Upper lobe of left lung (tissue), 6 donors: ENCODE measurements around the gene PEX14. TPM values are rescaled to one million over a fixed set of nuclear protein-coding genes. Genes with fewer than 3 reads are reported as not detected.

ENCODE experiments used
- ATAC-seq, 2 donors: fragments of 200-7000 bp; cut with Tn5 transposase; one replicate each; pipeline ENCODE4 v1.9.1; 2022; ENCODE audit warnings: mild to moderate bottlenecking in 2 of 2, moderate library complexity in 2 of 2; ENCODE audit not compliant: low FRiP score in 2 of 2
- DNase-seq, 2 donors: peaks; one replicate each; pipeline ENCODE4 v3.0.0-alpha.2; 2019 to 2020
- H3K27ac ChIP-seq, 4 donors: fragments of 200-600 bp; sonication (generic); one replicate each; pipeline ENCODE4 v1.5.1; 2016 to 2019
- H3K27me3 ChIP-seq, 4 donors: fragments of 200-600 bp; sonication (generic); one replicate each; pipeline ENCODE4 v1.5.1; 2017 to 2019
- H3K36me3 ChIP-seq, 4 donors: fragments of 200-600 bp; sonication (generic); one replicate each; pipeline ENCODE4 v1.5.1; 2016 to 2019
- H3K4me1 ChIP-seq, 4 donors: fragments of 200-600 bp; sonication (generic); one replicate each; pipeline ENCODE4 v1.5.1; 2018 to 2019
- H3K4me3 ChIP-seq, 4 donors: fragments of 200-600 bp; sonication (generic); one replicate each; pipeline ENCODE4 v1.5.1; 2017 to 2019; ENCODE audit warnings: mild to moderate bottlenecking in 2 of 4, moderate library complexity in 1 of 4
- H3K9me3 ChIP-seq, 4 donors: fragments of 200-600 bp; sonication (generic); one replicate each; pipeline ENCODE4 v1.5.1; 2018 to 2019
- EP300 ChIP-seq, 4 donors: sonication (generic); formaldehyde crosslinking; IDR thresholded peaks; one replicate each; pipeline ENCODE4 v1.5.1; 2017; ENCODE audit warnings: antibody characterized with exemption in 4 of 4, control low read depth in 2 of 4
- POLR2A ChIP-seq, 4 donors: fragments of 450-650 bp; IDR thresholded peaks; one replicate each; pipeline ENCODE4 v1.5.1; 2016 to 2017; ENCODE audit warnings: antibody characterized with exemption in 4 of 4, mild to moderate bottlenecking in 2 of 4
- POLR2AphosphoS5 ChIP-seq, 2 donors: sonication (generic); formaldehyde crosslinking; IDR thresholded peaks; one replicate each; pipeline ENCODE4 v1.5.1; 2017; ENCODE audit warnings: antibody characterized with exemption in 2 of 2
- WGBS, 2 donors: methylation state at CpG; one replicate each; pipeline ENCODE4 v1.1.5; 2017 to 2018; 5-methylcytosine and 5-hydroxymethylcytosine counted together
- total RNA-seq, 6 donors: library from RNA; depleted of rRNA in 4 of 6; stranded (reverse); fragments of >200 nt in 4 of 6; gene quantifications; one replicate each; pipeline versions ENCODE4 v1.1.0 to v1.2.1, GENCODE V29; 2016 to 2021
- TF ChIP-seq, protein P1 (sequence below), 6 experiments: fragments of 450-650 bp in 4 of 6; fragments of 200-600 bp in 2 of 6; sonication (generic) in 2 of 6; IDR thresholded peaks; one replicate each; pipeline ENCODE4 v1.5.1; 2016 to 2019; ENCODE audit warnings: antibody characterized with exemption in 6 of 6
- donor health status: DM: no; HTN: no; CAD: no; lungs with moderate emphysema.
- donor health status: DM: no; HTN: yes; CAD: no; lungs with severe emphysema.

Gene PEX14
- total RNA-seq, 6 donors from 2014 or later, result 21.2 to 43.0 (median 29.9) TPM

DNA sequence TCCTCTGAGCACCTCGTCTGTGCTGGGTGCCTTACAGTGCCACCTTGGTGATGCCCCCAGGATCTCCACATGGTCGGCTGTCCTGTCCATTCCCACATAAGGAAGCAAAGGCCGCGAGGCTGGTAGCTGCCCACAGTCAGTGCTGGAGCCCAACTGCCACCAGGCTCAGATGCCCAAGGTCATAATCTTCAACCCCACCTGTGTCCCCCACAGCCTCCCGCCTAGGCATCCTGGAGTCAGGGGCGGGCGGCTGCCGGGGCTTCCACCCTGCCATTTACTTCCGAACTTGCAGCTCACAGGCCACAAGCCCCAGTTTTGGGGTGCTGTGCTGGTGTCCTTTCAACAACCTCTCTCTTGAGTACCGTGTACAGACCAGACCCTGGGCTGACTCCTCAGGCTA, 195.4 kb downstream of the PEX14 start:
- Histone ChIP-seq H3K36me3 (peaks cover 0 to 3% (median 2%) of the 10 kb centered on the region in 4 donors), H3K9me3 (no peaks in the 10 kb centered on the region), H3K4me1 (peaks cover 75 to 98% (median 84%) of the 10 kb centered on the region in 4 donors), H3K27ac (peak overlapping the region; percentile 82 to 97 (median 88)), H3K27me3 (no peaks in the 10 kb centered on the region), H3K4me3 (no peak overlapping the region)
- TF ChIP-seq EP300 (IDR thresholded peaks at IDR 0.05) (no peak), POLR2A (IDR thresholded peaks at IDR 0.05) (no peak), POLR2AphosphoS5 (IDR thresholded peaks at IDR 0.05) (no peak)
- TF ChIP-seq, protein P1, sequence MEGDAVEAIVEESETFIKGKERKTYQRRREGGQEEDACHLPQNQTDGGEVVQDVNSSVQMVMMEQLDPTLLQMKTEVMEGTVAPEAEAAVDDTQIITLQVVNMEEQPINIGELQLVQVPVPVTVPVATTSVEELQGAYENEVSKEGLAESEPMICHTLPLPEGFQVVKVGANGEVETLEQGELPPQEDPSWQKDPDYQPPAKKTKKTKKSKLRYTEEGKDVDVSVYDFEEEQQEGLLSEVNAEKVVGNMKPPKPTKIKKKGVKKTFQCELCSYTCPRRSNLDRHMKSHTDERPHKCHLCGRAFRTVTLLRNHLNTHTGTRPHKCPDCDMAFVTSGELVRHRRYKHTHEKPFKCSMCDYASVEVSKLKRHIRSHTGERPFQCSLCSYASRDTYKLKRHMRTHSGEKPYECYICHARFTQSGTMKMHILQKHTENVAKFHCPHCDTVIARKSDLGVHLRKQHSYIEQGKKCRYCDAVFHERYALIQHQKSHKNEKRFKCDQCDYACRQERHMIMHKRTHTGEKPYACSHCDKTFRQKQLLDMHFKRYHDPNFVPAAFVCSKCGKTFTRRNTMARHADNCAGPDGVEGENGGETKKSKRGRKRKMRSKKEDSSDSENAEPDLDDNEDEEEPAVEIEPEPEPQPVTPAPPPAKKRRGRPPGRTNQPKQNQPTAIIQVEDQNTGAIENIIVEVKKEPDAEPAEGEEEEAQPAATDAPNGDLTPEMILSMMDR (IDR thresholded peaks at IDR 0.05), result no peak
- DNase-seq (peak in 1 of 2 donors; percentile 65), ATAC-seq (no peak)
- 76% methylated on average over 10 of the region's 10 CpGs; no CpG with 5 or more reads in 1 of the 2 donors for WGBS, 2 donors

GRCh38 chr1:10671090-10671489, 196.3 kb downstream of the PEX14 start:
- WGBS, 2 donors, result 69 to 74% methylated on average over 11 to 18 of the region's 18 CpGs
- Histone ChIP-seq H3K27ac (peak overlapping the region; percentile 65 to 97 (median 88)), H3K27me3 (no peaks in the 10 kb centered on the region), H3K36me3 (no peaks in the 10 kb centered on the region), H3K4me3 (no peak overlapping the region), H3K4me1 (peaks cover 76 to 98% (median 84%) of the 10 kb centered on the region in 4 donors), H3K9me3 (no peaks in the 10 kb centered on the region)
- TF ChIP-seq, protein P1 (IDR thresholded peaks at IDR 0.05), result no peak
- no peak for TF ChIP-seq POLR2A (IDR thresholded peaks at IDR 0.05)
- TF ChIP-seq EP300 (IDR thresholded peaks at IDR 0.05), result no peak
- no peak for TF ChIP-seq POLR2AphosphoS5 (IDR thresholded peaks at IDR 0.05)
- ATAC-seq (no peak), DNase-seq (no peak)

DNA sequence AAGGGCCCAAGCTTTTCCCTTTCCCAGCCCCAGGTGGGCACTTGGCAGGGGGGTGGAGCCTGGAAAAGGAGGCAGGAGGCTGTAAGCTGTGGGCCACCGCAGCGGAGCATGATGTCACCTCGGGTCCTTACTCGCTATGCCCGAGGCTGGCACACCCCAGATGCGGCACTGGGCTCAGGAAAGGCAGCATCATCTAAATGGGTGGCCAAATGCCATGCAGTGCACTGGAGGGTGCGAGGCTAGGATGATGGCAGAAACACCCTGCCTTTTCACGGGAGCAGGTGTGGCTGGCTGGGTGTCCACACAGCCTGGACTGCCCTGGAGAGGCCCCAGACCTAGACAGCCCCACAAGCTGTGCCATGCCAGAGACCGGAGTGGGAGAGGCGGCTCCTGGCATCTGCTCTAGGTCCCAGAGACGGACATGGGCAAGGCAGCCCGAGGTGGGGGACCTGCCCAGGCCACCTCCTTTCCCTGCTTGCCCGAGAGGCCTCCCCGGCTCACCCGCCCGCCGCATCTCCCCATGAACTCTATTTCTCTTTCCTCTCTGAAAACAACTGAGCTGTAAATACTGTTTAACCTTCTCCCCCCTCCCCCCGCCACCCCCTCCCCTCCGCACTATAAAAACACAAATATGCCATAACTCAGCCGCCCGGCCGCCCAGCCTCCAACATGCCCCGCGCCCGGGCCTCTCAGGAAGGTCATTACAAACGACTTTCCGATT, 197.0 kb downstream of the PEX14 start:
- Histone ChIP-seq H3K4me3 (no peak overlapping the region), H3K9me3 (no peaks in the 10 kb centered on the region), H3K36me3 (no peaks in the 10 kb centered on the region), H3K27ac (peak overlapping the region; percentile 65 to 97 (median 88)), H3K27me3 (no peaks in the 10 kb centered on the region), H3K4me1 (peaks cover 77 to 98% (median 84%) of the 10 kb centered on the region in 4 donors)
- no peak for TF ChIP-seq POLR2A (IDR thresholded peaks at IDR 0.05)
- TF ChIP-seq EP300 (IDR thresholded peaks at IDR 0.05), result no peak
- TF ChIP-seq POLR2AphosphoS5 (IDR thresholded peaks at IDR 0.05), result no peak
- TF ChIP-seq, protein P1 (IDR thresholded peaks at IDR 0.05), result no peak
- 62 to 67% methylated on average over 15 to 26 of the region's 27 CpGs for WGBS, 2 donors
- DNase-seq, result no peak
- ATAC-seq, result no peak

DNA sequence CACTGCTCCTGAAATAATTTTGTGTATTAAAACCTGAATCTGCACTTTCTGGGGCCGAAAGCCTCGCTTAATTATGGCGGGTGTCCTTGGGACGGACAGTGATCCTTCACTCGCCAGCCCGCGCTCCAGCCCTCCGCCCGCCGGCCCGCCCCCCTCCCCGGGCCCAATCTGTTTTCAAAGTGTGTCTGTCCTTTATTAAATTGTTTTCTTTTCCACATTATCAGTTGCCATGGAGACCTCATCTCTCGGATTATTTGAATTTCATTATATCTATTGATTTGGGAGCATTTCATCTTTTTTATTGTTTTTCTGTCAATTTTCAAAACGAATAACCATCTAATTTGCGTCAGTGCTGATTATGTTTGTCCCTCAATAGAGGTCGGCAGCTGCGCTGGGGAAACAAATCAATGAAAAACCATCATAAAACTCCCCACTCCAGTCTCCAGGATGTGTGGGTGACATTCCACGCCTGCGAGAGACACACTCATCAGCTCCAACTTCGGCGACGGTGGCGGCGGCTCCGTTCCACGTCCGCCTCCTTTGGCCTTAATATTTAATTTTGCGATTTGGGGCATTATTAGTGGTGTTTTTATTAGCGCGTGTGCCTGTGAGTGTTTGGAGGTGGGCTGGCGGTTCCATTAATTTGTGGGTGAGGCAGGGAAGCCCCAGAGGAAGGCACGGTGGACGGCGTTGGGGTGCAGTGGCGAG, 197.7 kb downstream of the PEX14 start:
- ATAC-seq (no peak), DNase-seq (peak in 1 of 2 donors; percentile 77)
- Histone ChIP-seq H3K36me3 (no peaks in the 10 kb centered on the region), H3K27me3 (no peaks in the 10 kb centered on the region), H3K4me3 (no peak overlapping the region), H3K4me1 (peaks cover 76 to 98% (median 84%) of the 10 kb centered on the region in 4 donors), H3K27ac (peak overlapping the region; percentile 65 to 97 (median 88)), H3K9me3 (no peaks in the 10 kb centered on the region)
- no peak for TF ChIP-seq POLR2A (IDR thresholded peaks at IDR 0.05)
- TF ChIP-seq EP300 (IDR thresholded peaks at IDR 0.05), result no peak
- TF ChIP-seq POLR2AphosphoS5 (IDR thresholded peaks at IDR 0.05), result no peak
- TF ChIP-seq, protein P1 (IDR thresholded peaks at IDR 0.05), result no peak
- 73 to 78% methylated on average over 35 of the region's 35 CpGs for WGBS, 2 donors
